PC-3 (cell line): Measurements from ENCODE around the gene RETSAT. TPM values are rescaled to one million over a fixed set of nuclear protein-coding genes. Genes with fewer than 3 reads are reported as not detected.

ENCODE experiments used
- ATAC-seq: fragments of 200-7000 bp; cut with Tn5 transposase; 2 replicates; pipeline ENCODE4 v1.9.1; 2020; ENCODE audit warnings: mild to moderate bottlenecking, moderate library complexity
- BruUV-seq: library from RNA; stranded (reverse); fragments of 400-500 nt; replicated peaks from 2 replicates; lab custom pipeline; 2021; lab: Mats Ljungman, UMichigan
- CTCF ChIA-PET: fragments of 300-600 bp; sonication (Branson Sonifier 250); formaldehyde crosslinking; loops from one replicate; lab custom pipeline; 2022; ENCODE audit warnings: antibody characterized with exemption; lab: Charles Lee
- POLR2A ChIA-PET: fragments of 300-600 bp; sonication (Branson Sonifier 250); formaldehyde crosslinking; loops from one replicate; lab custom pipeline; 2022; ENCODE audit warnings: antibody characterized with exemption; ENCODE audit not compliant: unreplicated experiment; lab: Charles Lee
- DNase-seq: peaks from one replicate; pipeline ENCODE4 v3.0.0-alpha.2; 2015
- H2AFZ ChIP-seq: fragments of 300-600 bp; sonication (generic); 2 replicates; pipeline ENCODE4 v1.6.0; 2016; ENCODE audit warnings: antibody characterized with exemption, low read length
- H3F3A ChIP-seq: fragments of 300-600 bp; sonication (generic); one replicate; pipeline ENCODE4 v1.6.0; 2017; ENCODE audit warnings: antibody characterized with exemption, low read length, control low read depth, mild to moderate bottlenecking; ENCODE audit not compliant: unreplicated experiment
- H3K27ac ChIP-seq: fragments of 300-600 bp; sonication (generic); 2 replicates; pipeline ENCODE4 v1.5.1; 2016; ENCODE audit warnings: mild to moderate bottlenecking, low read length
- H3K27me3 ChIP-seq: fragments of 300-600 bp; sonication (generic); 2 replicates; pipeline ENCODE4 v1.6.1; 2016; ENCODE audit warnings: low read length, mixed read lengths
- H3K36me3 ChIP-seq: fragments of 300-600 bp; sonication (generic); 2 replicates; pipeline ENCODE4 v1.6.1; 2016; ENCODE audit warnings: low read depth, mixed run types, low read length, mixed read lengths
- H3K4me1 ChIP-seq: fragments of 300-600 bp; sonication (generic); 2 replicates; pipeline ENCODE4 v1.5.1; 2016; ENCODE audit warnings: low read length; ENCODE audit not compliant: insufficient read depth
- H3K4me2 ChIP-seq: fragments of 300-600 bp; sonication (generic); 2 replicates; pipeline ENCODE4 v1.6.0; 2016; ENCODE audit warnings: low read length
- H3K4me3 ChIP-seq: fragments of 300-600 bp; sonication (generic); 2 replicates; pipeline ENCODE4 v1.5.1; 2016; ENCODE audit warnings: mild to moderate bottlenecking, low read length, mixed read lengths
- H3K79me2 ChIP-seq: fragments of 300-600 bp; sonication (generic); 2 replicates; pipeline ENCODE4 v1.6.1; 2017; ENCODE audit warnings: low read length, mixed read lengths
- H3K9ac ChIP-seq: fragments of 300-600 bp; sonication (generic); 2 replicates; pipeline ENCODE4 v1.6.0; 2016; ENCODE audit warnings: mild to moderate bottlenecking, low read length
- H3K9me2 ChIP-seq: fragments of 300-600 bp; sonication (generic); replicated peaks from 2 replicates; pipeline ENCODE4 v1.6.1; 2016; ENCODE audit warnings: mixed run types, low read length, mixed read lengths
- H3K9me3 ChIP-seq: fragments of 300-600 bp; sonication (generic); 2 replicates; pipeline ENCODE4 v1.6.1; 2016; ENCODE audit warnings: low read length, mixed read lengths
- H4K20me1 ChIP-seq: fragments of 300-600 bp; sonication (generic); 2 replicates; pipeline ENCODE4 v1.6.1; 2016; ENCODE audit warnings: low read length, mixed read lengths
- EZH2 ChIP-seq: fragments of 300-600 bp; sonication (generic); IDR thresholded peaks from one replicate; pipeline ENCODE4 v1.6.1; 2017; ENCODE audit warnings: antibody characterized with exemption, mild to moderate bottlenecking, low read length; ENCODE audit not compliant: unreplicated experiment
- EZH2phosphoT487 ChIP-seq: fragments of 300-600 bp; sonication (generic); IDR thresholded peaks from 2 replicates; pipeline ENCODE4 v1.6.1; 2018; ENCODE audit warnings: mild to moderate bottlenecking, antibody characterized with exemption, low read length, borderline replicate concordance
- intact Hi-C: fragments of 100-400 bp; cut with micrococcal nuclease; formaldehyde crosslinking; loops from 2 replicates; pipeline ENCODE4 v1.9.0; 2023
- total RNA-seq: library from RNA; depleted of rRNA; stranded (reverse); fragments of >200 nt; gene quantifications from 2 replicates; pipeline ENCODE4 v1.2.3, GENCODE V29; 2014
- TF ChIP-seq, protein P1 (sequence below): fragments of 300-600 bp; sonication (generic); conservative IDR thresholded peaks from 2 replicates; pipeline ENCODE4 v1.5.1; 2017; ENCODE audit warnings: antibody characterized with exemption, low read depth, mild to moderate bottlenecking, low read length

Gene RETSAT
- total RNA-seq, 1 experiment from 2014 or later: 39.1 TPM

GRCh38 chr2:85314884-85315242 is 39.5 kb downstream of the RETSAT start:
- intact Hi-C loops: no loop called here
- Histone ChIP-seq H3F3A (no peaks in the 10 kb centered on the region), H3K79me2 (peaks cover 15% of the 10 kb centered on the region; the same call in 1 of the 2 replicates), H3K27ac (no peak overlapping the region), H3K9ac (no peak overlapping the region), H3K36me3 (peaks cover 6% of the 10 kb centered on the region; the same call in 1 of the 2 replicates), H3K9me2 (no peaks in the 10 kb centered on the region), H3K4me1 (peaks cover 19% of the 10 kb centered on the region), H2AFZ (no peak overlapping the region), H3K27me3 (no peaks in the 10 kb centered on the region), H3K4me3 (no peak overlapping the region), H4K20me1 (no peaks in the 10 kb centered on the region), H3K4me2 (no peak overlapping the region), H3K9me3 (no peaks in the 10 kb centered on the region)
- ATAC-seq (no peak), DNase-seq (no peak)
- no TSS peak for BruUV-seq
- ChIA-PET CTCF (no interaction called here), POLR2A (no interaction called here)
- no peak for TF ChIP-seq EZH2phosphoT487
- TF ChIP-seq, protein P1, sequence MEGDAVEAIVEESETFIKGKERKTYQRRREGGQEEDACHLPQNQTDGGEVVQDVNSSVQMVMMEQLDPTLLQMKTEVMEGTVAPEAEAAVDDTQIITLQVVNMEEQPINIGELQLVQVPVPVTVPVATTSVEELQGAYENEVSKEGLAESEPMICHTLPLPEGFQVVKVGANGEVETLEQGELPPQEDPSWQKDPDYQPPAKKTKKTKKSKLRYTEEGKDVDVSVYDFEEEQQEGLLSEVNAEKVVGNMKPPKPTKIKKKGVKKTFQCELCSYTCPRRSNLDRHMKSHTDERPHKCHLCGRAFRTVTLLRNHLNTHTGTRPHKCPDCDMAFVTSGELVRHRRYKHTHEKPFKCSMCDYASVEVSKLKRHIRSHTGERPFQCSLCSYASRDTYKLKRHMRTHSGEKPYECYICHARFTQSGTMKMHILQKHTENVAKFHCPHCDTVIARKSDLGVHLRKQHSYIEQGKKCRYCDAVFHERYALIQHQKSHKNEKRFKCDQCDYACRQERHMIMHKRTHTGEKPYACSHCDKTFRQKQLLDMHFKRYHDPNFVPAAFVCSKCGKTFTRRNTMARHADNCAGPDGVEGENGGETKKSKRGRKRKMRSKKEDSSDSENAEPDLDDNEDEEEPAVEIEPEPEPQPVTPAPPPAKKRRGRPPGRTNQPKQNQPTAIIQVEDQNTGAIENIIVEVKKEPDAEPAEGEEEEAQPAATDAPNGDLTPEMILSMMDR: no peak
- TF ChIP-seq EZH2: no peak

DNA sequence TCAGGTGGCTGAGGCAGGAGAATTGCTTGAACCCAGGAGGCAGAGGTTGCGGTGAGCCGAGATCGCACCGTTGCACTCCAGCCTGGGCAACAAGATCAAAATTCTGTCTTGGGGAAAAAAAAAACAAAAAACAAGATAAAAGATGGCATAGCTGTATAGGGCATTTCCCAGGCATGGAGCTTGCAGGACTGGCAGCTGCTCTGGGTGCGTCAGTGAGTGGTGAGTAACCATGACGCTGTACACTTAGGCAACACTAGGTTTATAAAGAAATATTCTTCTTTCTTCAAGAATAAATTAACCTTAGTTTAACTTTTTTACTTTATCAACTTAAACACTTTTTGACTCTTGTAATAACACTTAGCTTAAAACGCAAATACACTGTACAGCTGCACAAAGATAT is 41.9 kb downstream of the RETSAT start:
- DNase-seq: peak; percentile 73
- CTCF ChIA-PET: interaction anchor here (0.5 to 0.7 kb wide), 2 partner anchors 12 to 109 kb away, joined by 3 to 6 read pairs; no protein-coding TSS in a partner anchor
- intact Hi-C loops: no loop called here

GRCh38 chr2:85310330-85310729 is 44.0 kb downstream of the RETSAT start:
- H3K27me3 ChIP-seq: no peaks in the 10 kb centered on the region
- H3K9me3 ChIP-seq: no peaks in the 10 kb centered on the region
- ATAC-seq (no peak), DNase-seq (no peak)
- no peaks in the 10 kb centered on the region for H3K79me2 ChIP-seq
- H4K20me1 ChIP-seq: no peaks in the 10 kb centered on the region
- H3K4me2 ChIP-seq: no peak overlapping the region
- H3K9ac ChIP-seq: no peak overlapping the region
- intact Hi-C loops: no loop called here
- no TSS peak for BruUV-seq
- H2AFZ ChIP-seq: no peak overlapping the region
- CTCF ChIA-PET: interaction anchor here (0.5 kb wide), 1 partner anchor 250 kb away, joined by 3 read pairs; no protein-coding TSS in a partner anchor
- H3K4me3 ChIP-seq: no peak overlapping the region
- no peak overlapping the region for H3K27ac ChIP-seq
- POLR2A ChIA-PET: no interaction called here
- H3K4me1 ChIP-seq: peaks cover 16% of the 10 kb centered on the region
- TF ChIP-seq EZH2 (no peak), EZH2phosphoT487 (no peak)
- TF ChIP-seq, protein P1: no peak
- H3K36me3 ChIP-seq: no peaks in the 10 kb centered on the region
- H3K9me2 ChIP-seq: no peaks in the 10 kb centered on the region
- no peaks in the 10 kb centered on the region for H3F3A ChIP-seq

More for the DNA sequence above, 41.9 kb downstream of the RETSAT start:
- H3F3A ChIP-seq: no peaks in the 10 kb centered on the region
- BruUV-seq: no TSS peak
- TF ChIP-seq EZH2: no peak
- no peak for TF ChIP-seq EZH2phosphoT487
- TF ChIP-seq, protein P1: no peak
- 0 out of 2 replicates have a peak overlapping the region, but pooled peaks have one; percentile 36 for H3K4me2 ChIP-seq
- no peaks in the 10 kb centered on the region for H4K20me1 ChIP-seq
- no peaks in the 10 kb centered on the region for H3K9me2 ChIP-seq
- peak; percentile 88 for ATAC-seq
- no peaks in the 10 kb centered on the region; the same call in 1 of the 2 replicates for H3K36me3 ChIP-seq
- H2AFZ ChIP-seq: no peak overlapping the region
- H3K27me3 ChIP-seq: no peaks in the 10 kb centered on the region
- H3K27ac ChIP-seq: peak overlapping the region; percentile 76
- POLR2A ChIA-PET: interaction anchor here (0.6 to 1.0 kb wide), 5 partner anchors 14 to 393 kb away, joined by 3 to 6 read pairs (median 4); partner anchors contain the start of gene MAT2A
- H3K9me3 ChIP-seq: no peaks in the 10 kb centered on the region
- H3K9ac ChIP-seq: peak overlapping the region; percentile 41; the same call in 1 of the 2 replicates
- H3K4me3 ChIP-seq: no peak overlapping the region
- no peaks in the 10 kb centered on the region for H3K79me2 ChIP-seq
- peaks cover 16% of the 10 kb centered on the region for H3K4me1 ChIP-seq
